Thyroid gland (tissue), 4 donors: Measurements from ENCODE around the gene CTPS1.

Source experiments
- CTCF ChIP-seq, 6 experiments: fragments of 200-600 bp in 3 of 6; fragments of 450-650 bp in 3 of 6; sonication (generic) in 3 of 6; IDR thresholded peaks; one replicate each; pipeline ENCODE4 v1.5.1; 2016 to 2019; ENCODE audit warnings: antibody characterized with exemption in 6 of 6, mild to moderate bottlenecking in 2 of 6, inconsistent platforms in 1 of 6, moderate library complexity in 1 of 6
- POLR2A ChIP-seq, 2 donors: fragments of 450-650 bp; IDR thresholded peaks; one replicate each; pipeline ENCODE4 v1.6.1; 2017; ENCODE audit warnings: antibody characterized with exemption in 2 of 2, mild to moderate bottlenecking in 2 of 2, moderate library complexity in 1 of 2

DNA sequence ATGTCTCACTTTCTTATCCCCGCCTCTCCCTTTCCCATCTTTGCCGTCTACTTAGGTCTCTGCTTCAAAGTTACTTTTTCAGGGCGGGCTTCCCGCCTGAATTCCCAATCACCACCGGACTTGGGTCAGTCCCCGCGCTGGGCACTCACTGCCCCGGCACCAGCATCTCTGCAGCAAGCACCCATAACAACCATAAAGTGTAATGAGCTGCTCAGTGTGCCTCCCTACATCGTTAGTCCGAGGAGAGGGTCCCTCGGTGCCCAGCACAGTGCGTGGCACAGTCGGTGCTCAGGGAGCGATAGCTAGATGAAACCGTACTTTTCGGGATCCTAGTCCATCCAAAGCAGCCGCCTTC, 633 bp upstream of the CTPS1 start:
- TF ChIP-seq CTCF (IDR thresholded peaks at IDR 0.05), result no peak
- TF ChIP-seq POLR2A (IDR thresholded peaks at IDR 0.05), result no peak
